HG03460 (cell line): ENCODE data around the gene TNNT2.

Source experiments
- ATAC-seq: cut with Tn5 transposase; IDR thresholded peaks from one replicate; pipeline ENCODE4 v1.9.1; 2021; ENCODE audit not compliant: unreplicated experiment

The TNNT2 gene

GRCh38 chr1:201318504-201319340 lies 58.8 kb downstream of the TNNT2 start:
- ATAC-seq, result no peak

GRCh38 chr1:201317551-201317950 lies 59.9 kb downstream of the TNNT2 start:
- ATAC-seq, result no peak

- no peak for ATAC-seq
Measured at GRCh38 chr1:201316556-201316955, 60.9 kb downstream of the TNNT2 start.

- no peak for ATAC-seq
Measured at GRCh38 chr1:201313086-201313485, 64.4 kb downstream of the TNNT2 start.

GRCh38 chr1:201312298-201312697 lies 65.2 kb downstream of the TNNT2 start:
- no peak for ATAC-seq

- ATAC-seq, result no peak
Measured at GRCh38 chr1:201311356-201312011, 66.0 kb downstream of the TNNT2 start.

- no peak for ATAC-seq
Measured at GRCh38 chr1:201310986-201311355, 66.5 kb downstream of the TNNT2 start.

- ATAC-seq, result no peak
Measured at GRCh38 chr1:201310251-201310985, 67.1 kb downstream of the TNNT2 start.

GRCh38 chr1:201309416-201309815 lies 68.1 kb downstream of the TNNT2 start:
- ATAC-seq, result no peak
